Measurements from ENCODE around the gene FLT1. TPM values are rescaled to one million over a fixed set of nuclear protein-coding genes. Genes with fewer than 3 reads are reported as not detected.

Gene FLT1, protein sequence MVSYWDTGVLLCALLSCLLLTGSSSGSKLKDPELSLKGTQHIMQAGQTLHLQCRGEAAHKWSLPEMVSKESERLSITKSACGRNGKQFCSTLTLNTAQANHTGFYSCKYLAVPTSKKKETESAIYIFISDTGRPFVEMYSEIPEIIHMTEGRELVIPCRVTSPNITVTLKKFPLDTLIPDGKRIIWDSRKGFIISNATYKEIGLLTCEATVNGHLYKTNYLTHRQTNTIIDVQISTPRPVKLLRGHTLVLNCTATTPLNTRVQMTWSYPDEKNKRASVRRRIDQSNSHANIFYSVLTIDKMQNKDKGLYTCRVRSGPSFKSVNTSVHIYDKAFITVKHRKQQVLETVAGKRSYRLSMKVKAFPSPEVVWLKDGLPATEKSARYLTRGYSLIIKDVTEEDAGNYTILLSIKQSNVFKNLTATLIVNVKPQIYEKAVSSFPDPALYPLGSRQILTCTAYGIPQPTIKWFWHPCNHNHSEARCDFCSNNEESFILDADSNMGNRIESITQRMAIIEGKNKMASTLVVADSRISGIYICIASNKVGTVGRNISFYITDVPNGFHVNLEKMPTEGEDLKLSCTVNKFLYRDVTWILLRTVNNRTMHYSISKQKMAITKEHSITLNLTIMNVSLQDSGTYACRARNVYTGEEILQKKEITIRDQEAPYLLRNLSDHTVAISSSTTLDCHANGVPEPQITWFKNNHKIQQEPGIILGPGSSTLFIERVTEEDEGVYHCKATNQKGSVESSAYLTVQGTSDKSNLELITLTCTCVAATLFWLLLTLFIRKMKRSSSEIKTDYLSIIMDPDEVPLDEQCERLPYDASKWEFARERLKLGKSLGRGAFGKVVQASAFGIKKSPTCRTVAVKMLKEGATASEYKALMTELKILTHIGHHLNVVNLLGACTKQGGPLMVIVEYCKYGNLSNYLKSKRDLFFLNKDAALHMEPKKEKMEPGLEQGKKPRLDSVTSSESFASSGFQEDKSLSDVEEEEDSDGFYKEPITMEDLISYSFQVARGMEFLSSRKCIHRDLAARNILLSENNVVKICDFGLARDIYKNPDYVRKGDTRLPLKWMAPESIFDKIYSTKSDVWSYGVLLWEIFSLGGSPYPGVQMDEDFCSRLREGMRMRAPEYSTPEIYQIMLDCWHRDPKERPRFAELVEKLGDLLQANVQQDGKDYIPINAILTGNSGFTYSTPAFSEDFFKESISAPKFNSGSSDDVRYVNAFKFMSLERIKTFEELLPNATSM (N-terminal part only)
- under 1 TPM; 0.27 to 0.42 TPM for total RNA-seq
- 0.23 to 0.93 reads per million in 2 donors for total RNA-seq

DNA sequence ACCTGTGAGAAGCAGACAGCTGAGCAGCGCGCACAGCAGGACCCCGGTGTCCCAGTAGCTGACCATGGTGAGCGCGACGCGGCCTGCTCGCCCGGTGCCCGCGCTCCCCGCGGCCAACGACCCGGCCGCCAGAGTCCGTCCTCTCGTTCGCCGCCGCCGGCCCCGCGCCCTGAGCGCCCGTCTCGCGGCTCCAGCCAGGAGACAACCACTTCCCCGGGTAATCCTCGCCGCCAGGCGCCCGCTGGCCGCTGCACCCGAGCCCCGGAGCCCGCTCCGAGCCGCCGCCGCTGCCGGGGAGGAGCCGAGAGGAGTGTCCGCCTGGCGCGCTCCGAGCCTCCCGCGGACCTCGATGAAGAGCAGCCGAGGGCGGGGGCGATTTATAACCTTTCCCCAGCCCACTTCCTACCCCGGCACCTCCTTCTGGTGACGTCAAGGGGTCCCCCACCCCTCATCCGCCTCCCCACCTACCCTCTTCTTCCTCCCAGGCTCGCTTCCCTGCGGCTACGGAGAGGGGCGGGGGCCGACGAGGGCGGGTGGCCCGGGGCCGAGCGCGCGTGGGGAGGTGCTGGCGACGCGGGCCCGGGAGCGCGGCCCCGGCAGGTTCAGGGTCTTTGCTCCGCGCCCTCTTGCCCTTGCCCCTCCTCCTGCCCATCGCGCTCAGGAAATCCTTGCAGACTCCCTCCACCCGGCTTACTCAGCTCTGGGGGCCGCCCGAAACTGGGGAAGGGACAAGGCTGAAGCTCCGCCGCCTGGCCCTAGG, at the start of gene FLT1:
Gene FLT1, minus strand, starts transcription at position 351 of the 760 bp plus-strand sequence. Its CDS starts 285 bp downstream, at position 66.
- H3K4me3 Mint-ChIP-seq: peak within 1 kb of the TSS; percentile 69
- H3K27ac Mint-ChIP-seq: no peak within 1 kb of the TSS
- no peaks in the 10 kb centered on the region for H3K9me3 ChIP-seq (ENCODE audit: control insufficient read depth, low read length, poor library complexity, severe bottlenecking)
- DNase-seq: no peak
- peaks cover 3% of the 10 kb centered on the region for H3K36me3 Mint-ChIP-seq (ENCODE audit: low read depth)
- no peaks in the 10 kb centered on the region for H3K4me1 Mint-ChIP-seq
- peaks cover 65% of the 10 kb centered on the region for H3K27me3 Mint-ChIP-seq
- ATAC-seq: peak; percentile 21

- H3K36me3 Mint-ChIP-seq (ENCODE audit: low read depth): peaks cover 2% of the 10 kb centered on the region
- H3K4me1 Mint-ChIP-seq: no peaks in the 10 kb centered on the region
- ATAC-seq (no peak), DNase-seq (no peak)
- H3K9me3 ChIP-seq (ENCODE audit: control insufficient read depth, low read length, poor library complexity, severe bottlenecking): no peaks in the 10 kb centered on the region
- no peak overlapping the region for H3K27ac Mint-ChIP-seq
- no peak overlapping the region for H3K4me3 Mint-ChIP-seq
- peaks cover under 1% of the 10 kb centered on the region for H3K27me3 Mint-ChIP-seq
Observed at GRCh38 chr13:28544026-28544425, 49.1 kb upstream of the FLT1 start.

DNA sequence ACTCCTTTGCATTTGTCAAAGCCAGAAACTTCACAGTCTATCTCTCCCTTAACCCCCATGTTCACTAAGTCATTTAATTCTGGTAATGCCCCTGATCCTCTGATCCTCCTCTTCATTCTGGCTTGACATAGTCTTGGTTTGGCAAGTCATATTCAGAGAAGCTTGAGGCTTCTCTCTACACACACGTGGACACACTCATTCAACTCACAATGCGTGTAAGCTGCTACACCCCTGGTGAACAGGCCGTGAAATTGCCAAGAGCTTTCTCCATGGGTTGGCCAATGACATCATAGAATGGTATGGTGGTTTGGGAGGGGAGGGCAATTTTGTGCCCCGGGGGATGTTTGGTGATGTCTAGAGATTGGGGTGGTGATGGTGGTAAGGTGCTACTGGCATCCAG, 47.9 kb upstream of the FLT1 start:
- Mint-ChIP-seq H3K27ac (no peak overlapping the region), H3K27me3 (peaks cover 12% of the 10 kb centered on the region), H3K4me3 (no peak overlapping the region), H3K4me1 (no peaks in the 10 kb centered on the region), H3K36me3 (ENCODE audit: low read depth) (peaks cover 2% of the 10 kb centered on the region)
- no peak for ATAC-seq
- no peak for DNase-seq
- H3K9me3 ChIP-seq (ENCODE audit: control insufficient read depth, low read length, poor library complexity, severe bottlenecking): no peaks in the 10 kb centered on the region

- H3K4me1 Mint-ChIP-seq: no peaks in the 10 kb centered on the region
- ATAC-seq: no peak
- H3K36me3 Mint-ChIP-seq (ENCODE audit: low read depth): no peaks in the 10 kb centered on the region
- DNase-seq: no peak
- no peak overlapping the region for H3K27ac Mint-ChIP-seq
- no peak overlapping the region for H3K4me3 Mint-ChIP-seq
- H3K27me3 Mint-ChIP-seq: peaks cover 17% of the 10 kb centered on the region
- no peaks in the 10 kb centered on the region for H3K9me3 ChIP-seq (ENCODE audit: control insufficient read depth, low read length, poor library complexity, severe bottlenecking)
Observed at GRCh38 chr13:28541966-28542365, 47.0 kb upstream of the FLT1 start.

GRCh38 chr13:28540612-28541011, 45.7 kb upstream of the FLT1 start:
- no peak for ATAC-seq
- H3K9me3 ChIP-seq (ENCODE audit: control insufficient read depth, low read length, poor library complexity, severe bottlenecking): no peaks in the 10 kb centered on the region
- Mint-ChIP-seq H3K4me3 (no peak overlapping the region), H3K27me3 (peaks cover 27% of the 10 kb centered on the region), H3K27ac (no peak overlapping the region), H3K4me1 (no peaks in the 10 kb centered on the region), H3K36me3 (ENCODE audit: low read depth) (no peaks in the 10 kb centered on the region)
- DNase-seq: no peak

GRCh38 chr13:28539625-28540286, 44.8 kb upstream of the FLT1 start:
- Mint-ChIP-seq H3K27me3 (peaks cover 35% of the 10 kb centered on the region), H3K36me3 (ENCODE audit: low read depth) (no peaks in the 10 kb centered on the region), H3K4me1 (no peaks in the 10 kb centered on the region), H3K4me3 (no peak overlapping the region), H3K27ac (no peak overlapping the region)
- no peaks in the 10 kb centered on the region for H3K9me3 ChIP-seq (ENCODE audit: control insufficient read depth, low read length, poor library complexity, severe bottlenecking)
- DNase-seq (no peak), ATAC-seq (no peak)

DNA sequence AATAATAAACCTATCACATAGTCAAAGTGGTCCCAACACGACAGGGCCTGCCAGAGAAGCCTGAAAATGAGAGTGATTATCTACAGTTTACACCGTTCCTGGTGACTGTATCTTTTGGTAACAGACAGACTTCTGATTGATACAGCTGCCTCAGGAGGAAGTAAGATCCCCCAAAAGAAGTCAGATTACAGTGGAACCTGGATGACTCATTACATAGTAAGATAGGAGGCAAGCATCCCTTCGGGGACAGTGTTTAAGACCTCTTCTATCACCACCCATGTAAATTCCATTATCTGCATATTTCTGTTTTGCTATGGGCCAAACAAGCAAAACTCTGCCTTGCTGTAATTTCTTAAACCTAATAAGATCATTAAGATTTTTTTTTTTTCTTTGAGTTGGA, 44.0 kb upstream of the FLT1 start:
- ATAC-seq: no peak
- Mint-ChIP-seq H3K27ac (no peak overlapping the region), H3K4me1 (no peaks in the 10 kb centered on the region), H3K27me3 (peaks cover 42% of the 10 kb centered on the region), H3K36me3 (ENCODE audit: low read depth) (no peaks in the 10 kb centered on the region), H3K4me3 (no peak overlapping the region)
- no peak for DNase-seq
- no peaks in the 10 kb centered on the region for H3K9me3 ChIP-seq (ENCODE audit: control insufficient read depth, low read length, poor library complexity, severe bottlenecking)

GRCh38 chr13:28537171-28537570, 42.2 kb upstream of the FLT1 start:
- Mint-ChIP-seq H3K27ac (no peak overlapping the region), H3K4me1 (no peaks in the 10 kb centered on the region), H3K27me3 (peaks cover 52% of the 10 kb centered on the region), H3K36me3 (ENCODE audit: low read depth) (no peaks in the 10 kb centered on the region), H3K4me3 (no peak overlapping the region)
- H3K9me3 ChIP-seq (ENCODE audit: control insufficient read depth, low read length, poor library complexity, severe bottlenecking): no peaks in the 10 kb centered on the region
- DNase-seq: no peak
- ATAC-seq: no peak

DNA sequence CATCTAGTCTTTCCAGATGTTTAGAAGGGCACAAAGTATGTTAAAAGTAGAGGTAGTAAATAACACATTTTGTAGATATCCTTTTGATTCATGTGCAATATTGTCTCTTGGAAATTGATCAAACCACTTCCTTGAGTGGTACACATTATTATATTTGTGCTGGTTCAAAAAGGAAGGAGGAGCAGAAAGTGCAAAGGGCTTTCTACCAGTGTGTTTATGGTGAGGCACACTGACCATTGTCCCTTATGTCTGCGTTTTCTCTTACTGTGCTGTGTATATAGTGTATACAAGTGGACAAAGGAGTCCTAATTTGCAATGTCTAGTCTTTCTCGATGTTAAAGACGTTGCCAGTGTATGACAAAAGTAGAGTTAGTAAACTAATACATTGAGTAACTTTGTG, 41.4 kb upstream of the FLT1 start:
- no peaks in the 10 kb centered on the region for H3K4me1 Mint-ChIP-seq
- no peaks in the 10 kb centered on the region for H3K9me3 ChIP-seq (ENCODE audit: control insufficient read depth, low read length, poor library complexity, severe bottlenecking)
- ATAC-seq: no peak
- H3K36me3 Mint-ChIP-seq (ENCODE audit: low read depth): no peaks in the 10 kb centered on the region
- DNase-seq: no peak
- H3K4me3 Mint-ChIP-seq: no peak overlapping the region
- peaks cover 52% of the 10 kb centered on the region for H3K27me3 Mint-ChIP-seq
- no peak overlapping the region for H3K27ac Mint-ChIP-seq

DNA sequence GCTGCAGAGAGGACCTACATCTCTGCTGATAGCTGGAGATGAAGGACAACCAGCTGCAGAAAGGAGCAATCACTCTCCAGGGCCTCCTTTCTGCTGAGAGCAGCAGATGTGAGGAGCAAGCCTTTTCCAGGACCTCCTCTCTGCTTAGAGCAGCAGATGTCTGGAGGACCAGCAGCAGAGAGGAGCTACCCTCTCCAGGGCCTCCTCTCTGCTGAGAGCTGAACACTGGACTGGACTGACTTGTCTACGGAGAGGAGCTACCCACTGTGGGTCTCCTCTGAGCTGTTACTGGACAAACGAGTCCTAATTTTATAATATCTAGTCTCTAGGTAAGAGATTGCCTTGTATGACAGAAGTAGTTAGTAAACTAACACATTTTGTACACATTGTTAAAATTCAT, 40.8 kb upstream of the FLT1 start:
- no peak for ATAC-seq
- no peak for DNase-seq
- H3K4me3 Mint-ChIP-seq: no peak overlapping the region
- H3K27ac Mint-ChIP-seq: no peak overlapping the region
- no peaks in the 10 kb centered on the region for H3K36me3 Mint-ChIP-seq (ENCODE audit: low read depth)
- H3K27me3 Mint-ChIP-seq: peaks cover 52% of the 10 kb centered on the region
- H3K9me3 ChIP-seq (ENCODE audit: control insufficient read depth, low read length, poor library complexity, severe bottlenecking): no peaks in the 10 kb centered on the region
- no peaks in the 10 kb centered on the region for H3K4me1 Mint-ChIP-seq

DNA sequence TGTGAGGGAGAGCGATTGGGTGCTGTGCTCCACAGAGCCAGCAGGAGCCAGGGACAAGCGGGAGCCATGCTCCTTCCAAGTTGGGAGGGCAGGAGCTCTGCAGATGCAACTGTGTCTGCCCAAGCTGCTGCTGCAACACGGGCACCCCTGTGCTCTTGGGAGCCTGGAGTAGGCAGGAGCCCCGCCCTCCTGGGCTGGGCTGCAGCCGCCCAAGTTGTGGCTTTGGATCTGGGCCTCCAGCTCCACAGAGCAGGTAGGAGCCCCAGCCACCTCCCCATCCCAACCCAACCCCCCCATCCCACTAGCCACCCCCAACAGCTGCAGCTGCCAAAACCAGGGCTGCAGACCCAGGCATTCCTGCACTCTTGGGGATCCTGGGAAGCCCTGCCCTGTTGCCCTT, 39.9 kb upstream of the FLT1 start:
- peaks cover 52% of the 10 kb centered on the region for H3K27me3 Mint-ChIP-seq
- DNase-seq (no peak), ATAC-seq (no peak)
- no peaks in the 10 kb centered on the region for H3K4me1 Mint-ChIP-seq
- H3K4me3 Mint-ChIP-seq: no peak overlapping the region
- no peaks in the 10 kb centered on the region for H3K9me3 ChIP-seq (ENCODE audit: control insufficient read depth, low read length, poor library complexity, severe bottlenecking)
- H3K36me3 Mint-ChIP-seq (ENCODE audit: low read depth): no peaks in the 10 kb centered on the region
- H3K27ac Mint-ChIP-seq: no peak overlapping the region

- Mint-ChIP-seq H3K4me3 (no peak overlapping the region), H3K36me3 (ENCODE audit: low read depth) (no peaks in the 10 kb centered on the region), H3K27me3 (peaks cover 52% of the 10 kb centered on the region), H3K27ac (no peak overlapping the region), H3K4me1 (no peaks in the 10 kb centered on the region)
- ATAC-seq: no peak
- no peaks in the 10 kb centered on the region for H3K9me3 ChIP-seq (ENCODE audit: control insufficient read depth, low read length, poor library complexity, severe bottlenecking)
- DNase-seq: no peak
Observed at GRCh38 chr13:28534210-28534609, 39.3 kb upstream of the FLT1 start.

Measured in T-helper 17 cell (primary cell).